Measurements from ENCODE around the gene LMBRD1. TPM values are rescaled to one million over a fixed set of nuclear protein-coding genes. Genes with fewer than 3 reads are reported as not detected.

The LMBRD1 gene
- total and polyA plus RNA-seq, 2 donors, result 36.4 to 50.1 TPM

GRCh38 chr6:69775585-69775849 is 21.3 kb downstream of the LMBRD1 start:
- Histone ChIP-seq H3K9me3 (ENCODE audit: control insufficient read depth in 2 of 2, insufficient read depth in 1 of 2, low read length in 1 of 2) (no peaks in the 10 kb centered on the region), H3K27ac (ENCODE audit: low read depth in 1 of 2, low read length in 1 of 2) (no peak overlapping the region), H3K36me3 (ENCODE audit: control insufficient read depth in 2 of 2, insufficient read depth in 2 of 2, low read length in 1 of 2) (peaks cover 11 to 19% of the 10 kb centered on the region in 2 donors), H3K4me1 (ENCODE audit: control insufficient read depth in 2 of 2, insufficient read depth in 2 of 2, low read length in 2 of 2) (no peaks in the 10 kb centered on the region), H3K4me3 (ENCODE audit: low read length in 2 of 2) (no peak overlapping the region), H3K27me3 (ENCODE audit: control insufficient read depth in 2 of 2, insufficient read depth in 1 of 2, low read length in 1 of 2) (no peaks in the 10 kb centered on the region)
- WGBS, result 100% methylated on average over 1 of the region's 1 CpG
- no peak for DNase-seq (ENCODE audit: low read depth in 6 of 9, low spot score in 9 of 9)

DNA sequence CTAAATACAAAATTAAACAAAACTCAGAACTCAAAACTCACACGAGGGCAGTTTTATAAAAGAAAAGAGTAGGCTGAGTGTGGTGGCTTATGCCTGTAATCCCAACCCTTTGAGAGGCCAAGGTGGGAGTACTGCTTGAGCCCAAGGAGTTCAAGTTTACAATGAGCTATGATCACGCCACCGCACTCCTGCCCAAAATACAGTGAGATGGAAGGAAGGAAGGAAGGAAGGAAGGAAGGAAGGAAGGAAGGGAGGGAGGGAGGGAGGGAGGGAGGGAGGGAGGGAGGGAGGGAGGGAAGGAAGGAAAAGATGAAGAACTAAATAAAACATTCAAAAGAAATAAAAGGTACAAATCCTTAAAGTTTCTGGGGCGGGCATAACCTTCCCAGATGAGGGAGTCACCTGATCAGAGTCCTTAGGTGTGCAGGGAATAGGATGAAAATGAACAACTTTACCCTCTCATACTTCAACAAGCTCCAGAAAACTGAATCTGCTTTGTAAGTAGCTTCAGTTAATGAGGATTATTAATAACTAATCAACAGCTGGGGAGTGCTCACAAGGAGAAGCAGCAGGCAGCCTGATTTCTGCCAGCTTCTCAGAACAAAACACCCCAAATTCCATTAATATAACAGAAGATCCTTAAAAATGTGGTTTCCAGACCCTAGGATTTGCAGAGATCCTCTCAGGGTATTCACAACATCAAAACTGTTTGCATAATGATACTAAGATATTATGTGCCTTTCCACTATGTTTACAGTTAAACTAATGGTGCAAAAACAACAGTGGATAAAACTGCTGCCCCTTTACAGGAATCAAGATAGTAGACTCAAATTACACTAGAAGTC is 21.8 kb downstream of the LMBRD1 start:
- Histone ChIP-seq H3K4me3 (ENCODE audit: low read length in 2 of 2) (no peak overlapping the region), H3K36me3 (ENCODE audit: control insufficient read depth in 2 of 2, insufficient read depth in 2 of 2, low read length in 1 of 2) (peaks cover 10 to 15% of the 10 kb centered on the region in 2 donors), H3K4me1 (ENCODE audit: control insufficient read depth in 2 of 2, insufficient read depth in 2 of 2, low read length in 2 of 2) (no peaks in the 10 kb centered on the region), H3K27me3 (ENCODE audit: control insufficient read depth in 2 of 2, insufficient read depth in 1 of 2, low read length in 1 of 2) (no peaks in the 10 kb centered on the region), H3K27ac (ENCODE audit: low read depth in 1 of 2, low read length in 1 of 2) (no peak overlapping the region), H3K9me3 (ENCODE audit: control insufficient read depth in 2 of 2, insufficient read depth in 1 of 2, low read length in 1 of 2) (no peaks in the 10 kb centered on the region)
- no peak for DNase-seq (ENCODE audit: low read depth in 6 of 9, low spot score in 9 of 9)
- 98% methylated on average over 4 of the region's 4 CpGs for WGBS

DNA sequence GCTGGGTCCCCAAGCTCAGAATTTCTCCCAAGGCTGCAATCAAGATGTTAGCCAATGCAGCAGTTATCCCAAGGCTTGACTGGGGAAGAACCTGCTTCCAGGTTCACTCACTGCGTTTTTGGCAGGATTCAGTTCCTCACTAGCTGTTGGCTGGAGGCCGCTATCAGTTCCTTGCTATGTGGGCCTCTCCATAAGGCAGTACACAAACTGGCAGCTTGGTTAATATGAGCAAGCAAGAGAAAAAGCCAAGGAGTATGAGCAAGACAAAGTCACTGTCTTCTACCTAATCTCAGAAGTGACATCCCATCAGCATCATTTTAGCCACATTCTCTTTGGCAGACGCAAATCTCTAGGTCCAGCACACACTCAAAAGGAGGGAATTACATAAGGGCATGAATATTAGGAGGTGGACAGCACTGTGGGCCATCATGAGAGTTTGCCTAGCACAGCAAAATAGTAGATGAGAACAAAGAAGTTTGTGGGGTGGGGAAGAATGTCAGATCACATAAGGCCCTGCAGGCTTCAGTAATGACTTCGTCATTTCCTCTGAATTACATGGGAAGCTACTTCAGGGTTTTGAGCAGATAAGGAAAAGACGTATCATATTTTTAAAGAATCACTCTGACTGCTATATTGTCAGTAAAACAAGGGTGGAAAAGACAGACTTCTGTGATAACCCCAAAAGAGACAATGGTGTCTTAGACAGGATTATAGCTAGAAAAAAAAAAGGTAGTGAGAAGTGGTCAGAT is 25.5 kb downstream of the LMBRD1 start:
- 90% methylated on average over 5 of the region's 5 CpGs for WGBS
- no peak for DNase-seq (ENCODE audit: low read depth in 6 of 9, low spot score in 9 of 9)
- Histone ChIP-seq H3K36me3 (ENCODE audit: control insufficient read depth in 2 of 2, insufficient read depth in 2 of 2, low read length in 1 of 2) (peaks cover 2 to 3% of the 10 kb centered on the region in 2 donors), H3K4me3 (ENCODE audit: low read length in 2 of 2) (no peak overlapping the region), H3K27ac (ENCODE audit: low read depth in 1 of 2, low read length in 1 of 2) (no peak overlapping the region), H3K27me3 (ENCODE audit: control insufficient read depth in 2 of 2, insufficient read depth in 1 of 2, low read length in 1 of 2) (no peaks in the 10 kb centered on the region), H3K4me1 (ENCODE audit: control insufficient read depth in 2 of 2, insufficient read depth in 2 of 2, low read length in 2 of 2) (no peaks in the 10 kb centered on the region), H3K9me3 (ENCODE audit: control insufficient read depth in 2 of 2, insufficient read depth in 1 of 2, low read length in 1 of 2) (no peaks in the 10 kb centered on the region)

DNA sequence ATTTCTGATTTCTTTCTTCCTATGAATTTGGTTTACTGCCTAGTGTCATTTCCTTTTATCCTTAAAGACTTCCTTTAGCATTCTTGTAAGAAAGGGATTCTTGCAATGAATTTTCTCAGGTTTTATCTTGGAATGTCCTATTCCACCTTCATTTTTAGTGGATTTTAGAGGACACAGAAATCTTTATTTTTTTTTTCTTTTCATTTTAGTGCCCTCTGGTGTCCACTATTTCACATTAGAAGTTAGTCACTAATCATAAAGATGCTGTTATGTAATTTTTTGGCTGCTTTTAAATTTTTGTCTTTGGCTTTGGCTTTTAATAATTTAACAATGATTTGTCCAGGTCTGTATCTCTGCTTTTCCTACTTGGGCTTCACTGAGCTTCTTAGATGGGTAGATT is 28.1 kb downstream of the LMBRD1 start:
- H3K4me1 ChIP-seq (ENCODE audit: control insufficient read depth in 2 of 2, insufficient read depth in 2 of 2, low read length in 2 of 2), result no peaks in the 10 kb centered on the region
- H3K27me3 ChIP-seq (ENCODE audit: control insufficient read depth in 2 of 2, insufficient read depth in 1 of 2, low read length in 1 of 2), result no peaks in the 10 kb centered on the region
- peaks cover 0 to 7% of the 10 kb centered on the region in 2 donors for H3K36me3 ChIP-seq (ENCODE audit: control insufficient read depth in 2 of 2, insufficient read depth in 2 of 2, low read length in 1 of 2)
- no peak overlapping the region for H3K4me3 ChIP-seq (ENCODE audit: low read length in 2 of 2)
- H3K27ac ChIP-seq (ENCODE audit: low read depth in 1 of 2, low read length in 1 of 2), result no peak overlapping the region
- no peak for DNase-seq (ENCODE audit: low read depth in 6 of 9, low spot score in 9 of 9)
- H3K9me3 ChIP-seq (ENCODE audit: control insufficient read depth in 2 of 2, insufficient read depth in 1 of 2, low read length in 1 of 2), result no peaks in the 10 kb centered on the region

- Histone ChIP-seq H3K27ac (ENCODE audit: low read depth in 1 of 2, low read length in 1 of 2) (no peak overlapping the region), H3K4me3 (ENCODE audit: low read length in 2 of 2) (no peak overlapping the region), H3K9me3 (ENCODE audit: control insufficient read depth in 2 of 2, insufficient read depth in 1 of 2, low read length in 1 of 2) (no peaks in the 10 kb centered on the region), H3K27me3 (ENCODE audit: control insufficient read depth in 2 of 2, insufficient read depth in 1 of 2, low read length in 1 of 2) (no peaks in the 10 kb centered on the region), H3K4me1 (ENCODE audit: control insufficient read depth in 2 of 2, insufficient read depth in 2 of 2, low read length in 2 of 2) (no peaks in the 10 kb centered on the region), H3K36me3 (ENCODE audit: control insufficient read depth in 2 of 2, insufficient read depth in 2 of 2, low read length in 1 of 2) (peaks cover 0 to 4% of the 10 kb centered on the region in 2 donors)
- 95% methylated on average over 3 of the region's 3 CpGs for WGBS
- no peak for DNase-seq (ENCODE audit: low read depth in 6 of 9, low spot score in 9 of 9)
Observed at GRCh38 chr6:69763763-69764162, 33.0 kb downstream of the LMBRD1 start.

GRCh38 chr6:69761853-69762252 is 35.0 kb downstream of the LMBRD1 start:
- Histone ChIP-seq H3K27me3 (ENCODE audit: control insufficient read depth in 2 of 2, insufficient read depth in 1 of 2, low read length in 1 of 2) (no peaks in the 10 kb centered on the region), H3K9me3 (ENCODE audit: control insufficient read depth in 2 of 2, insufficient read depth in 1 of 2, low read length in 1 of 2) (no peaks in the 10 kb centered on the region), H3K4me3 (ENCODE audit: low read length in 2 of 2) (no peak overlapping the region), H3K4me1 (ENCODE audit: control insufficient read depth in 2 of 2, insufficient read depth in 2 of 2, low read length in 2 of 2) (no peaks in the 10 kb centered on the region), H3K36me3 (ENCODE audit: control insufficient read depth in 2 of 2, insufficient read depth in 2 of 2, low read length in 1 of 2) (peaks cover 0 to 4% of the 10 kb centered on the region in 2 donors), H3K27ac (ENCODE audit: low read depth in 1 of 2, low read length in 1 of 2) (no peak overlapping the region)
- DNase-seq (ENCODE audit: low read depth in 6 of 9, low spot score in 9 of 9), result no peak
- WGBS, result 98% methylated on average over 2 of the region's 2 CpGs

GRCh38 chr6:69758214-69758613 is 38.6 kb downstream of the LMBRD1 start:
- no peak overlapping the region for H3K27ac ChIP-seq (ENCODE audit: low read depth in 1 of 2, low read length in 1 of 2)
- no peaks in the 10 kb centered on the region for H3K4me1 ChIP-seq (ENCODE audit: control insufficient read depth in 2 of 2, insufficient read depth in 2 of 2, low read length in 2 of 2)
- WGBS, result 69% methylated on average over 1 of the region's 1 CpG
- H3K4me3 ChIP-seq (ENCODE audit: low read length in 2 of 2), result no peak overlapping the region
- no peaks in the 10 kb centered on the region for H3K9me3 ChIP-seq (ENCODE audit: control insufficient read depth in 2 of 2, insufficient read depth in 1 of 2, low read length in 1 of 2)
- DNase-seq (ENCODE audit: low read depth in 6 of 9, low spot score in 9 of 9), result no peak
- H3K27me3 ChIP-seq (ENCODE audit: control insufficient read depth in 2 of 2, insufficient read depth in 1 of 2, low read length in 1 of 2), result no peaks in the 10 kb centered on the region
- H3K36me3 ChIP-seq (ENCODE audit: control insufficient read depth in 2 of 2, insufficient read depth in 2 of 2, low read length in 1 of 2), result no peaks in the 10 kb centered on the region

GRCh38 chr6:69756907-69757306 is 39.9 kb downstream of the LMBRD1 start:
- no peaks in the 10 kb centered on the region for H3K4me1 ChIP-seq (ENCODE audit: control insufficient read depth in 2 of 2, insufficient read depth in 2 of 2, low read length in 2 of 2)
- no peaks in the 10 kb centered on the region for H3K36me3 ChIP-seq (ENCODE audit: control insufficient read depth in 2 of 2, insufficient read depth in 2 of 2, low read length in 1 of 2)
- no peak overlapping the region for H3K27ac ChIP-seq (ENCODE audit: low read depth in 1 of 2, low read length in 1 of 2)
- no peaks in the 10 kb centered on the region for H3K9me3 ChIP-seq (ENCODE audit: control insufficient read depth in 2 of 2, insufficient read depth in 1 of 2, low read length in 1 of 2)
- no peak for DNase-seq (ENCODE audit: low read depth in 6 of 9, low spot score in 9 of 9)
- H3K4me3 ChIP-seq (ENCODE audit: low read length in 2 of 2), result no peak overlapping the region
- no peaks in the 10 kb centered on the region for H3K27me3 ChIP-seq (ENCODE audit: control insufficient read depth in 2 of 2, insufficient read depth in 1 of 2, low read length in 1 of 2)
- 97% methylated on average over 1 of the region's 1 CpG for WGBS

- no peak overlapping the region for H3K4me3 ChIP-seq (ENCODE audit: low read length in 2 of 2)
- no peaks in the 10 kb centered on the region for H3K4me1 ChIP-seq (ENCODE audit: control insufficient read depth in 2 of 2, insufficient read depth in 2 of 2, low read length in 2 of 2)
- H3K27ac ChIP-seq (ENCODE audit: low read depth in 1 of 2, low read length in 1 of 2), result no peak overlapping the region
- H3K36me3 ChIP-seq (ENCODE audit: control insufficient read depth in 2 of 2, insufficient read depth in 2 of 2, low read length in 1 of 2), result peaks cover 0 to 4% of the 10 kb centered on the region in 2 donors
- no peaks in the 10 kb centered on the region for H3K9me3 ChIP-seq (ENCODE audit: control insufficient read depth in 2 of 2, insufficient read depth in 1 of 2, low read length in 1 of 2)
- H3K27me3 ChIP-seq (ENCODE audit: control insufficient read depth in 2 of 2, insufficient read depth in 1 of 2, low read length in 1 of 2), result no peaks in the 10 kb centered on the region
- DNase-seq (ENCODE audit: low read depth in 6 of 9, low spot score in 9 of 9), result no peak
Observed at GRCh38 chr6:69756366-69756765, 40.4 kb downstream of the LMBRD1 start.

Data from thymus (tissue), 11 donors.